Liver (tissue), 9 donors: ENCODE measurements around the gene NDUFV3. TPM values are rescaled to one million over a fixed set of nuclear protein-coding genes. Genes with fewer than 3 reads are reported as not detected.

Source experiments
- DNase-seq: peaks from one replicate; pipeline ENCODE4 v3.0.0-alpha.2; 2017; ENCODE audit warnings: low spot score
- H3K27ac ChIP-seq, 2 donors: one replicate each; pipeline ENCODE4 v1.7.0; 2013; ENCODE audit warnings: inconsistent platforms in 2 of 2, low read length in 2 of 2, control low read depth in 1 of 2, low read depth in 1 of 2, mild to moderate bottlenecking in 1 of 2
- H3K27me3 ChIP-seq, 4 donors: one replicate each; pipeline versions ENCODE4 v1.6.1 to v1.7.0; 2013; ENCODE audit warnings: low read length in 3 of 4, inconsistent platforms in 1 of 4, mild to moderate bottlenecking in 1 of 4, moderate library complexity in 1 of 4; ENCODE audit not compliant: control insufficient read depth in 4 of 4, insufficient read depth in 4 of 4
- H3K36me3 ChIP-seq, 4 donors: one replicate each; pipeline versions ENCODE4 v1.6.1 to v1.7.0; 2013; ENCODE audit warnings: low read length in 3 of 4, mild to moderate bottlenecking in 3 of 4, low read depth in 1 of 4, moderate library complexity in 1 of 4; ENCODE audit not compliant: control insufficient read depth in 4 of 4, insufficient read depth in 3 of 4
- H3K4me1 ChIP-seq, 4 donors: one replicate each; pipeline versions ENCODE4 v1.6.1 to v1.7.0; 2013; ENCODE audit warnings: low read length in 3 of 4, mild to moderate bottlenecking in 3 of 4, moderate library complexity in 1 of 4; ENCODE audit not compliant: control insufficient read depth in 4 of 4, insufficient read depth in 4 of 4
- H3K4me3 ChIP-seq, 3 donors: one replicate each; pipeline versions ENCODE4 v1.6.1 to v1.7.0; 2013; ENCODE audit warnings: low read length in 3 of 3, control low read depth in 1 of 3, low read depth in 1 of 3, mild to moderate bottlenecking in 1 of 3
- H3K9ac ChIP-seq, 2 donors: one replicate each; pipeline ENCODE4 v1.7.0; 2013; ENCODE audit warnings: low read length in 2 of 2, mild to moderate bottlenecking in 2 of 2, moderate library complexity in 2 of 2, control low read depth in 1 of 2, low read depth in 1 of 2
- H3K9me3 ChIP-seq, 4 donors: one replicate each; pipeline versions ENCODE4 v1.6.1 to v1.7.0; 2013; ENCODE audit warnings: low read length in 3 of 4; ENCODE audit not compliant: control insufficient read depth in 4 of 4
- FOXA2 ChIP-seq: IDR thresholded peaks from 2 replicates; pipeline ENCODE4 v1.6.1; 2016; ENCODE audit warnings: antibody characterized with exemption
- NR2F2 ChIP-seq: IDR thresholded peaks from 2 replicates; pipeline ENCODE4 v1.6.1; 2016; ENCODE audit warnings: antibody characterized with exemption
- RAD21 ChIP-seq, 2 donors: IDR thresholded peaks; 2 replicates each; pipeline ENCODE4 v1.6.1; 2016; ENCODE audit warnings: antibody characterized with exemption in 2 of 2, mild to moderate bottlenecking in 2 of 2
- RXRA ChIP-seq, 2 donors: IDR thresholded peaks; 2 replicates each; pipeline ENCODE4 v1.6.1; 2017 to 2018; ENCODE audit warnings: antibody characterized with exemption in 2 of 2, mild to moderate bottlenecking in 1 of 2
- YY1 ChIP-seq: IDR thresholded peaks from 2 replicates; pipeline ENCODE4 v1.6.1; 2016; ENCODE audit warnings: antibody characterized with exemption, mild to moderate bottlenecking
- WGBS: extraction: QIAGEN DNeasy Blood & Tissue Kit; methylation state at CpG from one replicate; pipeline ENCODE4 v1.1.7; 2013; 5-methylcytosine and 5-hydroxymethylcytosine counted together
- polyA plus RNA-seq, 2 donors: library from polyadenylated mRNA; stranded (reverse) in 1 of 2; unstranded in 1 of 2; fragments of 200-250 nt in 1 of 2; fragments of >200 nt in 1 of 2; fragmentation: Nextera tagmentation in 1 of 2; extraction: Ambion mirVana in 1 of 2; gene quantifications; one replicate each; pipeline versions ENCODE4 v1.2.1 to v1.2.3, GENCODE V29; 2013 to 2015
- total RNA-seq, 2 donors: library from RNA; depleted of rRNA; stranded (reverse); fragments of >200 nt; gene quantifications; one replicate each; pipeline ENCODE4 v1.2.3, GENCODE V29; 2014
- TF ChIP-seq, protein P1 (sequence below): IDR thresholded peaks from 2 replicates; pipeline ENCODE4 v1.6.1; 2016; ENCODE audit warnings: antibody characterized with exemption
- TF ChIP-seq, protein P2 (sequence below): IDR thresholded peaks from 2 replicates; pipeline ENCODE4 v1.6.1; 2016; ENCODE audit warnings: antibody characterized with exemption, mild to moderate bottlenecking
- TF ChIP-seq, protein P3 (sequence below): IDR thresholded peaks from 2 replicates; pipeline ENCODE4 v1.6.1; 2016; ENCODE audit warnings: antibody characterized with exemption
- TF ChIP-seq, protein P4 (sequence below): fragments of 150-350 bp; IDR thresholded peaks from 2 replicates; pipeline ENCODE4 v1.5.1; 2017; ENCODE audit warnings: improper control_type of control experiment, low read depth, low read length; ENCODE audit not compliant: missing input control
- donor health status: healthy.
- donor health status: healthy.
- donor health status: healthy.
- donor health status: healthy.
- donor health status: healthy.

NDUFV3 gene
- total and polyA plus RNA-seq, 4 donors = 15.8 to 31.3 (median 21.9) TPM

DNA sequence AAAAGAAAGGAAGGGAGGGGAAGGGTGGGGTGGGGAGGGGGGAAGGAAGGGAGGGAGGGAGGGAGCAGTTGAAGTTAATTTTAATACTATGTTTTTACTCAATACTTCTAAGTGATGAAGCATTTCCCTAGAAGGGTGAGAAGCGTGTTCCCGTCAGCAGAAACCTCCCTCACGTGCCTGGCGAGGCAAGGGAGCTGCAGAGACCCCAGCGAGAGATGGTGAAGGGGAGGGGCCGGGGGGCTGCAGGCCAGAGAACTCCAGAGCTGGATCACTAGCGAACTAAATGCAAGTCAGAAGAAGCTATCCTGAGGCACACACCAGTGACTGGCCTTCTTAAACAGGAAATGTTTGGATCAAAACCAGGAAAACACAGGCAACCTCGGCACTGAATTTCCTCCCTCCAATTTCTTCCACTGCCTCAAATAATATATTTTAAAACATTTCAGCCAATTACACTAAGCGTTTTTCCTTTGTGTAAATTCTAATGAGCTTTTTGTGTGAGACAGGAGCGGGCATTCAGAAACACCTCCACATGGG lies 31.7 kb upstream of the NDUFV3 start:
- H3K9ac ChIP-seq = no peak overlapping the region
- no peak for TF ChIP-seq RAD21 (IDR thresholded peaks at IDR 0.05)
- no peaks in the 10 kb centered on the region for H3K27me3 ChIP-seq
- no peak overlapping the region for H3K27ac ChIP-seq
- no peak for DNase-seq
- no peak overlapping the region for H3K4me3 ChIP-seq
- H3K36me3 ChIP-seq = peaks cover 4 to 54% (median 15%) of the 10 kb centered on the region in 4 donors
- 87% methylated on average over 10 of the region's 10 CpGs for WGBS
- peaks cover 2 to 18% (median 8%) of the 10 kb centered on the region in 4 donors for H3K4me1 ChIP-seq
- H3K9me3 ChIP-seq = no peaks in the 10 kb centered on the region

DNA sequence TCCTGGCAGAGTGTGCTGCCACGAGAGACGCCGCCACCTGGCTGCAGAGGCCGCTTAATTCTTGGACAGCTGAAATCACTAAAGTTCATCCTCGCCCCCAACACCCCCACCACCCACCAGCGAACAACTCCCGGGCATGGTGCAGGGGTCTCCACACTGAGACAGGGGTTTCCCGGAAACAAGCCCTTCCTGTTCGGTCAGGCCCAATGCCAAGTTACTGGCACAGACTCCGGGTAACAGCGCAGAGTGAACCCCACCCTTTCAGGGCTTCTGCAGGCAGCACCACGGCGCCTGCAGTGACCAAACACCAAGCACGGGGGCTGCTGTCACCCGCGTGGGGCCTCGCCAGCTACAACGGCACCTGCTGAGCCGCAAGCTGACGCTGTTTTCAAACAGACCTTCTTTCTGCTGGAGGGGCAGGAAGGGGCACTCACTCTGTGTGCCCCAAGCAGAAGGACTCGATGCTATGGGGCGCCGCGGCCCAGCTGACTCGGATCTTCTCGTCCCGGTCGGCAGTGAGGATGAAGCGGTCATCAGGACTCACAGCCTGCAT lies 31.2 kb upstream of the NDUFV3 start:
- TF ChIP-seq, protein P1, sequence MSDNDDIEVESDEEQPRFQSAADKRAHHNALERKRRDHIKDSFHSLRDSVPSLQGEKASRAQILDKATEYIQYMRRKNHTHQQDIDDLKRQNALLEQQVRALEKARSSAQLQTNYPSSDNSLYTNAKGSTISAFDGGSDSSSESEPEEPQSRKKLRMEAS = no peak
- TF ChIP-seq, protein P2, sequence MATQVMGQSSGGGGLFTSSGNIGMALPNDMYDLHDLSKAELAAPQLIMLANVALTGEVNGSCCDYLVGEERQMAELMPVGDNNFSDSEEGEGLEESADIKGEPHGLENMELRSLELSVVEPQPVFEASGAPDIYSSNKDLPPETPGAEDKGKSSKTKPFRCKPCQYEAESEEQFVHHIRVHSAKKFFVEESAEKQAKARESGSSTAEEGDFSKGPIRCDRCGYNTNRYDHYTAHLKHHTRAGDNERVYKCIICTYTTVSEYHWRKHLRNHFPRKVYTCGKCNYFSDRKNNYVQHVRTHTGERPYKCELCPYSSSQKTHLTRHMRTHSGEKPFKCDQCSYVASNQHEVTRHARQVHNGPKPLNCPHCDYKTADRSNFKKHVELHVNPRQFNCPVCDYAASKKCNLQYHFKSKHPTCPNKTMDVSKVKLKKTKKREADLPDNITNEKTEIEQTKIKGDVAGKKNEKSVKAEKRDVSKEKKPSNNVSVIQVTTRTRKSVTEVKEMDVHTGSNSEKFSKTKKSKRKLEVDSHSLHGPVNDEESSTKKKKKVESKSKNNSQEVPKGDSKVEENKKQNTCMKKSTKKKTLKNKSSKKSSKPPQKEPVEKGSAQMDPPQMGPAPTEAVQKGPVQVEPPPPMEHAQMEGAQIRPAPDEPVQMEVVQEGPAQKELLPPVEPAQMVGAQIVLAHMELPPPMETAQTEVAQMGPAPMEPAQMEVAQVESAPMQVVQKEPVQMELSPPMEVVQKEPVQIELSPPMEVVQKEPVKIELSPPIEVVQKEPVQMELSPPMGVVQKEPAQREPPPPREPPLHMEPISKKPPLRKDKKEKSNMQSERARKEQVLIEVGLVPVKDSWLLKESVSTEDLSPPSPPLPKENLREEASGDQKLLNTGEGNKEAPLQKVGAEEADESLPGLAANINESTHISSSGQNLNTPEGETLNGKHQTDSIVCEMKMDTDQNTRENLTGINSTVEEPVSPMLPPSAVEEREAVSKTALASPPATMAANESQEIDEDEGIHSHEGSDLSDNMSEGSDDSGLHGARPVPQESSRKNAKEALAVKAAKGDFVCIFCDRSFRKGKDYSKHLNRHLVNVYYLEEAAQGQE = no peak
- TF ChIP-seq RXRA (IDR thresholded peaks at IDR 0.05) = no peak
- TF ChIP-seq YY1 = no peak
- no peak for TF ChIP-seq NR2F2
- TF ChIP-seq, protein P3, sequence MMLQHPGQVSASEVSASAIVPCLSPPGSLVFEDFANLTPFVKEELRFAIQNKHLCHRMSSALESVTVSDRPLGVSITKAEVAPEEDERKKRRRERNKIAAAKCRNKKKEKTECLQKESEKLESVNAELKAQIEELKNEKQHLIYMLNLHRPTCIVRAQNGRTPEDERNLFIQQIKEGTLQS = no peak
- no peak for TF ChIP-seq FOXA2
- Histone ChIP-seq H3K36me3 (peaks cover 4 to 49% (median 13%) of the 10 kb centered on the region in 4 donors), H3K4me3 (no peak overlapping the region), H3K9ac (no peak overlapping the region), H3K4me1 (peaks cover 2 to 23% (median 12%) of the 10 kb centered on the region in 4 donors), H3K27ac (no peak overlapping the region), H3K9me3 (no peaks in the 10 kb centered on the region), H3K27me3 (no peaks in the 10 kb centered on the region)
- 85% methylated on average over 29 of the region's 29 CpGs for WGBS
- no peak for DNase-seq

DNA sequence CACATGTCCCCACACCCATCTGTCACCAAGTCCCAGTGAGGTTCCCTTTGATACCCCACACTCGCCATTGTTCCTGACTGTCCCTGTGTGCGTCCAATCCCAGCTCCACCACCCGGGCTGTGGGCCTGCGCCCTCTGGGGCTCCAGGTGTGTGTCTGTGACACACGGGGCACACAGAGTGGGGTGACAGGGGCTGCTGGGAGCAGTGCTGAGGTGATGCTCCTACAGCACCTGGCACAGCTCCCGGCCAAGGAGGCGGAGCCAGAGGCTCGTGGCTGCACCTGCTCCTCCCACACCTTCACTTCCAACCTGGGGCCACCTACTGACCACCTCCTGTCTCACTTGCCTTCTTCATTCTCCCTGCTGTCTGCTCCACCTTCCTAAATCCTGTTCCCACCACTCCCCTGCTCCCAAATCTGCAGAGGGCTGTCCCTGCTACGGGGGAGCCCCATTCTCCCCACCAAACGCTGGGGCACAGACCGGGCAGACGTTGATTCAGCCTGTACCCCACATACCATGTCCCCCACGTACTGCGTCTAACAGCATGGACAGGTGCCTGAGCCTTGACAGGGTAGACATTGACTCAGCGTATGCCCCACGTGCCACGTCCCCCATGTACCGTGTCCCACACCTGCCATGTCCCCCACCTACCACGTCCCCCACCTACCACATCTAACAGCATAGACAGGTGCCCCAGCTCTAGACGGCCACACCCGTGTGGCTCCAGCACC lies 30.2 kb upstream of the NDUFV3 start:
- TF ChIP-seq, protein P4, sequence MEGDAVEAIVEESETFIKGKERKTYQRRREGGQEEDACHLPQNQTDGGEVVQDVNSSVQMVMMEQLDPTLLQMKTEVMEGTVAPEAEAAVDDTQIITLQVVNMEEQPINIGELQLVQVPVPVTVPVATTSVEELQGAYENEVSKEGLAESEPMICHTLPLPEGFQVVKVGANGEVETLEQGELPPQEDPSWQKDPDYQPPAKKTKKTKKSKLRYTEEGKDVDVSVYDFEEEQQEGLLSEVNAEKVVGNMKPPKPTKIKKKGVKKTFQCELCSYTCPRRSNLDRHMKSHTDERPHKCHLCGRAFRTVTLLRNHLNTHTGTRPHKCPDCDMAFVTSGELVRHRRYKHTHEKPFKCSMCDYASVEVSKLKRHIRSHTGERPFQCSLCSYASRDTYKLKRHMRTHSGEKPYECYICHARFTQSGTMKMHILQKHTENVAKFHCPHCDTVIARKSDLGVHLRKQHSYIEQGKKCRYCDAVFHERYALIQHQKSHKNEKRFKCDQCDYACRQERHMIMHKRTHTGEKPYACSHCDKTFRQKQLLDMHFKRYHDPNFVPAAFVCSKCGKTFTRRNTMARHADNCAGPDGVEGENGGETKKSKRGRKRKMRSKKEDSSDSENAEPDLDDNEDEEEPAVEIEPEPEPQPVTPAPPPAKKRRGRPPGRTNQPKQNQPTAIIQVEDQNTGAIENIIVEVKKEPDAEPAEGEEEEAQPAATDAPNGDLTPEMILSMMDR = no peak
- 92% methylated on average over 21 of the region's 21 CpGs for WGBS
- no peak for DNase-seq

More for the DNA sequence above, 30.2 kb upstream of the NDUFV3 start:
- no peaks in the 10 kb centered on the region for H3K9me3 ChIP-seq
- H3K4me1 ChIP-seq = peaks cover 2 to 23% (median 12%) of the 10 kb centered on the region in 4 donors
- H3K9ac ChIP-seq = no peak overlapping the region
- no peak overlapping the region for H3K27ac ChIP-seq
- no peak overlapping the region for H3K4me3 ChIP-seq
- H3K36me3 ChIP-seq = peaks cover 4 to 44% (median 14%) of the 10 kb centered on the region in 4 donors
- H3K27me3 ChIP-seq = no peaks in the 10 kb centered on the region
